ENCODE data around the gene PPP1CB. TPM values are rescaled to one million over a fixed set of nuclear protein-coding genes. Genes with fewer than 3 reads are reported as not detected.

Gene PPP1CB
- total RNA-seq, 1 experiment from 2014 or later = 180 TPM

DNA sequence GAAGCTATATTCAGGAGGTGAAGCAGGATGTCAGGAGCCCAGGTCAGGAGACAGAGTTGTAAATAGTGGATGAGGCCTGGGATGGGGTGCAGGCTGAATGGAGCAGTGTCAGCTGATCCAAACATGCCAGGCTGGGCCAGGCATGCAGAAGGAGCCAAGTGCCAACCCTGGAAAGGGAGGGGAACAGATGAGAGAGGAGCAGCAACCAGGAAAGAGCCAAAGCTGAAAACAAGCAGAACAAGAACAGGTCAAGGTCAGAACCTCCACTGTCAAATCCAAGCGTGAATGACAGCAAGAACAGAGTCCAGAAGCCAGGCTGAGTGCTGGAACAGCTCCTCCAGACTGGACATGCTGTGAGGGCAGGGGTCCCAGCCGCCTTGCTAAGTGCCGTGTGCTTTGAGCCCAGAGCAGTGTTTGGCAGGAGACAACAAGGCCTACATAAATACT is 49.2 kb upstream of the PPP1CB start:
- no peak for ATAC-seq
- TF ChIP-seq SIN3A (IDR thresholded peaks at IDR 0.05; ENCODE audit: borderline replicate concordance, insufficient read depth, low read depth, low read length) (no peak), POLR2AphosphoS5 (IDR thresholded peaks at IDR 0.05; ENCODE audit: low read depth, low read length) (no peak)
- Histone ChIP-seq H3K4me3 (ENCODE audit: low read depth in 2 of 2, low read length in 2 of 2) (no peak overlapping the region), H3K9me3 (ENCODE audit: control insufficient read depth, insufficient read depth, low read depth, low read length) (no peaks in the 10 kb centered on the region), H3K4me1 (ENCODE audit: control insufficient read depth, insufficient read depth, low read length) (no peaks in the 10 kb centered on the region), H3K27me3 (ENCODE audit: control insufficient read depth, insufficient read depth, low read length) (no peaks in the 10 kb centered on the region), H3K27ac (ENCODE audit: low read length) (no peak overlapping the region), H3K36me3 (ENCODE audit: control insufficient read depth, insufficient read depth, low read length) (no peaks in the 10 kb centered on the region)
- ChIA-PET POLR2A (no interaction called here), CTCF (no interaction called here)
- in situ Hi-C loops (cut with HindIII; ENCODE audit: low pct_unique_long_range_greater_than_20kb, low sequenced_read_pairs) (no loop called here), intact Hi-C loops (cut with micrococcal nuclease; ENCODE audit: unreplicated experiment) (no loop called here)
- no TSS peak for BruUV-seq (replicated peaks)
- no peak for DNase-seq (ENCODE audit: low read depth, low spot score)

- ATAC-seq (no peak), DNase-seq (ENCODE audit: low read depth, low spot score) (no peak)
- no peaks in the 10 kb centered on the region for H3K4me1 ChIP-seq (ENCODE audit: control insufficient read depth, insufficient read depth, low read length)
- in situ Hi-C loops (cut with HindIII; ENCODE audit: low pct_unique_long_range_greater_than_20kb, low sequenced_read_pairs) = no loop called here
- BruUV-seq (replicated peaks) = no TSS peak
- H3K9me3 ChIP-seq (ENCODE audit: control insufficient read depth, insufficient read depth, low read depth, low read length) = no peaks in the 10 kb centered on the region
- H3K27ac ChIP-seq (ENCODE audit: low read length) = no peak overlapping the region
- H3K27me3 ChIP-seq (ENCODE audit: control insufficient read depth, insufficient read depth, low read length) = no peaks in the 10 kb centered on the region
- TF ChIP-seq, protein P1, sequence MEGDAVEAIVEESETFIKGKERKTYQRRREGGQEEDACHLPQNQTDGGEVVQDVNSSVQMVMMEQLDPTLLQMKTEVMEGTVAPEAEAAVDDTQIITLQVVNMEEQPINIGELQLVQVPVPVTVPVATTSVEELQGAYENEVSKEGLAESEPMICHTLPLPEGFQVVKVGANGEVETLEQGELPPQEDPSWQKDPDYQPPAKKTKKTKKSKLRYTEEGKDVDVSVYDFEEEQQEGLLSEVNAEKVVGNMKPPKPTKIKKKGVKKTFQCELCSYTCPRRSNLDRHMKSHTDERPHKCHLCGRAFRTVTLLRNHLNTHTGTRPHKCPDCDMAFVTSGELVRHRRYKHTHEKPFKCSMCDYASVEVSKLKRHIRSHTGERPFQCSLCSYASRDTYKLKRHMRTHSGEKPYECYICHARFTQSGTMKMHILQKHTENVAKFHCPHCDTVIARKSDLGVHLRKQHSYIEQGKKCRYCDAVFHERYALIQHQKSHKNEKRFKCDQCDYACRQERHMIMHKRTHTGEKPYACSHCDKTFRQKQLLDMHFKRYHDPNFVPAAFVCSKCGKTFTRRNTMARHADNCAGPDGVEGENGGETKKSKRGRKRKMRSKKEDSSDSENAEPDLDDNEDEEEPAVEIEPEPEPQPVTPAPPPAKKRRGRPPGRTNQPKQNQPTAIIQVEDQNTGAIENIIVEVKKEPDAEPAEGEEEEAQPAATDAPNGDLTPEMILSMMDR (IDR thresholded peaks at IDR 0.05) = no peak
- TF ChIP-seq TCF7L2 (IDR thresholded peaks at IDR 0.05; ENCODE audit: low read depth, low read length) = no peak
- TF ChIP-seq REST (IDR thresholded peaks at IDR 0.05; ENCODE audit: insufficient read depth in 1 of 2, low read depth in 2 of 2, low read length in 1 of 2) = no peak
- TF ChIP-seq POLR2AphosphoS5 (IDR thresholded peaks at IDR 0.05; ENCODE audit: low read depth, low read length) = no peak
- TF ChIP-seq SIN3A (IDR thresholded peaks at IDR 0.05; ENCODE audit: borderline replicate concordance, insufficient read depth, low read depth, low read length) = no peak
- H3K4me3 ChIP-seq (ENCODE audit: low read depth in 2 of 2, low read length in 2 of 2) = no peak overlapping the region
- ChIA-PET POLR2A (no interaction called here), CTCF (no interaction called here)
- intact Hi-C loops (cut with micrococcal nuclease; ENCODE audit: unreplicated experiment) = no loop called here
- H3K36me3 ChIP-seq (ENCODE audit: control insufficient read depth, insufficient read depth, low read length) = no peaks in the 10 kb centered on the region
Measured at GRCh38 chr2:28702878-28703277, 48.8 kb upstream of the PPP1CB start.

DNA sequence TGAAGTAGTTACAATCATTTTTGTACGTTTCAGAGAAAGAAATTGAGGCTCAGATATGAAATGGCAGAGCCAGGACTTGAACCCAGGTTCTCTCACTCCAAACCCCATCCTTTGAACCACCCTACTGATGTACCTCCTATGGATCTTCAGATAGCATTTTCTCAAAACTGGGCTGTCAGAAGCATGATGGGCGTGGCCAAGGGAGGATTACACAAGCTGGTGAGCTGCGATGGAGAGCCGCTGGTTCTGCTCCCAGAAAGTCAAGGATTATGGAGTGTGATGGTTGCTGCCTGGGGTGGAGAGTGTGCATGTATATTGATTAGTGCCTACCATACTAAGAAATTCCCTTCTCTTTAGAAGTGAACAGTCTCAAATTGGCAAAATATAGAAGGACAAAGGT is 47.0 kb upstream of the PPP1CB start:
- no peak overlapping the region for H3K27ac ChIP-seq (ENCODE audit: low read length)
- in situ Hi-C loops (cut with HindIII; ENCODE audit: low pct_unique_long_range_greater_than_20kb, low sequenced_read_pairs) (no loop called here), intact Hi-C loops (cut with micrococcal nuclease; ENCODE audit: unreplicated experiment) (no loop called here)
- ChIA-PET CTCF (no interaction called here), POLR2A (no interaction called here)
- H3K36me3 ChIP-seq (ENCODE audit: control insufficient read depth, insufficient read depth, low read length) = no peaks in the 10 kb centered on the region
- ATAC-seq = no peak
- no peak for DNase-seq (ENCODE audit: low read depth, low spot score)
- no peaks in the 10 kb centered on the region for H3K9me3 ChIP-seq (ENCODE audit: control insufficient read depth, insufficient read depth, low read depth, low read length)
- TF ChIP-seq, protein P1 (IDR thresholded peaks at IDR 0.05) = no peak
- TF ChIP-seq SIN3A (IDR thresholded peaks at IDR 0.05; ENCODE audit: borderline replicate concordance, insufficient read depth, low read depth, low read length) = no peak
- TF ChIP-seq TCF7L2 (IDR thresholded peaks at IDR 0.05; ENCODE audit: low read depth, low read length) = no peak
- TF ChIP-seq POLR2AphosphoS5 (IDR thresholded peaks at IDR 0.05; ENCODE audit: low read depth, low read length) = no peak
- no peak for TF ChIP-seq REST (IDR thresholded peaks at IDR 0.05; ENCODE audit: insufficient read depth in 1 of 2, low read depth in 2 of 2, low read length in 1 of 2)
- no TSS peak for BruUV-seq (replicated peaks)
- H3K4me1 ChIP-seq (ENCODE audit: control insufficient read depth, insufficient read depth, low read length) = no peaks in the 10 kb centered on the region
- H3K27me3 ChIP-seq (ENCODE audit: control insufficient read depth, insufficient read depth, low read length) = no peaks in the 10 kb centered on the region
- H3K4me3 ChIP-seq (ENCODE audit: low read depth in 2 of 2, low read length in 2 of 2) = no peak overlapping the region
